ENCODE measurements around the gene RAB36. TPM values are rescaled to one million over a fixed set of nuclear protein-coding genes. Genes with fewer than 3 reads are reported as not detected.

RAB36 gene
- total and polyA plus RNA-seq, 9 of the 15 experiments (the other 6 are each of a cell fraction or from before 2014, with no cell fraction given) = 0.04 to 0.50 (median 0.08) TPM; not detected in 3

DNA sequence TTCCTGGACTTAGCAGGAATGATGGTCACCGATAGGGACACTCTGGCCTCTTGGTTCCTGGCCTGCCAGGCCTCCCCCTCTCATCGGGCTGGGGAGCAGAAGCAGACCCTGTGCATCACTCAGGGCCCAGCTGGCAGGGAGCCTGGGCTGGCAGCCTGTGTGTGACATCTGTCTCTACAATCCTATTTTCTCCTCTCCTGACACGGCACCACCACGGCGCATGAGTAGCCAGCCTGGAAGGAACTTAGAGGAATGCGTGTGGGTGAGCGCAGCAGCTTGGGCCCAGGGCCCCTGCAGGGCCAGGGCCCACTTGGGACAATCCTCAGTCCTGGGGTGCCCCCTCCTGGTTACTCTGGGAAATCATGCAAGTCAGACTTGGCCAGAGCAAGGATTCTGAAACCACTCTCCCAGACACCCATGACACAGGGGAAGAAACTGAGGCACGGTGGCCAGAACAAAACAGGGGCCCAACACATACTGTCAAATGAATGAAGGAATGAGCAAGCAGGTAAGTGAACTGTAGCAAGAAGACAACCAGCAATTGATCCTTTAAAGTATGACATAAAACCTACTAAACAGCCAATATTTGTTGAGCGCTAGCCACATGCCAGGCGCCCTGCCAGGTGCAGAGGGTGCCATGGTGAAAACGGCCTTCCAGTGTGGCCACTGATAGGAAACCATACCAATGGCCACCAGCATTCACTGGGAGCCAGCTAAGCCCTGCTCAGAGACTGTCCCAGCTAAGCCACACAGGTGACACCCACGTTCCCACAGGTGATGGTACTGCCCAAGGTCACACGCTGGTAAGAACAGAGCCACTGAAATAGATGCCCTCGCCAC, 16.8 kb upstream of the RAB36 start (continued):
- TF ChIP-seq CHD7 (IDR thresholded peaks at IDR 0.05; ENCODE audit: low read depth, low read length) (no peak), ZNF75A (CRISPR knock-in tag; IDR thresholded peaks at IDR 0.05) (no peak), TBP (optimal IDR thresholded peaks at IDR 0.05; ENCODE audit: low read depth, low read length) (no peak), TAL1 (IDR thresholded peaks at IDR 0.05) (no peak), NFATC3 (IDR thresholded peaks at IDR 0.05) (no peak), SMAD1 (IDR thresholded peaks at IDR 0.05; ENCODE audit: low read depth, low read length, partially characterized antibody) (peak; percentile 62), FOXA3 (CRISPR knock-in tag; conservative IDR thresholded peaks at IDR 0.05 in 1 of 2, IDR thresholded peaks at IDR 0.05 in 1 of 2) (no peak), KLF6 (CRISPR knock-in tag; IDR thresholded peaks at IDR 0.05; ENCODE audit: borderline replicate concordance) (no peak), POLR3G (IDR thresholded peaks at IDR 0.05; ENCODE audit: extremely low read depth, insufficient read length, insufficient replicate concordance) (no peak), GABPB1 (CRISPR knock-in tag; IDR thresholded peaks at IDR 0.05) (no peak), CCAR2 (IDR thresholded peaks at IDR 0.05; ENCODE audit: low read depth, low read length) (no peak), DACH1 (IDR thresholded peaks at IDR 0.05; ENCODE audit: partially characterized antibody) (no peak), ZKSCAN1 (IDR thresholded peaks at IDR 0.05; ENCODE audit: low read depth, low read length) (peak; percentile 77)
- TF ChIP-seq, protein P1, sequence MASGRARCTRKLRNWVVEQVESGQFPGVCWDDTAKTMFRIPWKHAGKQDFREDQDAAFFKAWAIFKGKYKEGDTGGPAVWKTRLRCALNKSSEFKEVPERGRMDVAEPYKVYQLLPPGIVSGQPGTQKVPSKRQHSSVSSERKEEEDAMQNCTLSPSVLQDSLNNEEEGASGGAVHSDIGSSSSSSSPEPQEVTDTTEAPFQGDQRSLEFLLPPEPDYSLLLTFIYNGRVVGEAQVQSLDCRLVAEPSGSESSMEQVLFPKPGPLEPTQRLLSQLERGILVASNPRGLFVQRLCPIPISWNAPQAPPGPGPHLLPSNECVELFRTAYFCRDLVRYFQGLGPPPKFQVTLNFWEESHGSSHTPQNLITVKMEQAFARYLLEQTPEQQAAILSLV (tag; IDR thresholded peaks at IDR 0.05) = no peak
- TF ChIP-seq, protein P2, sequence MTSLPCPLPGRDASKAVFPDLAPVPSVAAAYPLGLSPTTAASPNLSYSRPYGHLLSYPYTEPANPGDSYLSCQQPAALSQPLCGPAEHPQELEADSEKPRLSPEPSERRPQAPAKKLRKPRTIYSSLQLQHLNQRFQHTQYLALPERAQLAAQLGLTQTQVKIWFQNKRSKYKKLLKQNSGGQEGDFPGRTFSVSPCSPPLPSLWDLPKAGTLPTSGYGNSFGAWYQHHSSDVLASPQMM (CRISPR knock-in tag; IDR thresholded peaks at IDR 0.05) = no peak

Measured in K562 (cell line).